GM12874 (cell line): ENCODE data around the gene SNX22.

ENCODE experiments used
- CTCF ChIP-seq: IDR thresholded peaks from 2 replicates; pipeline ENCODE4 v1.5.1; 2011; ENCODE audit warnings: low read depth, mild to moderate bottlenecking, control low read depth, low read length, moderate library complexity; ENCODE audit not compliant: insufficient read depth

The SNX22 gene

GRCh38 chr15:64130159-64130558, 21.4 kb upstream of the SNX22 start:
- TF ChIP-seq CTCF, result no peak

- TF ChIP-seq CTCF, result no peak
These were observed 20.0 kb upstream of the SNX22 start for GRCh38 chr15:64131547-64131946.

- TF ChIP-seq CTCF, result no peak
These were observed 19.3 kb upstream of the SNX22 start for GRCh38 chr15:64132217-64132616.

GRCh38 chr15:64133623-64134344, 17.7 kb upstream of the SNX22 start:
- TF ChIP-seq CTCF, result no peak

GRCh38 chr15:64134345-64134829, 17.1 kb upstream of the SNX22 start:
- no peak for TF ChIP-seq CTCF

GRCh38 chr15:64136347-64136746, 15.2 kb upstream of the SNX22 start:
- TF ChIP-seq CTCF, result no peak

GRCh38 chr15:64137226-64137833, 14.2 kb upstream of the SNX22 start:
- TF ChIP-seq CTCF, result 0 out of 2 replicates have a peak, but pooled peaks have one; percentile 18
